Neural progenitor cell (in vitro differentiated cells): ENCODE results near the gene CHD9NB. TPM values are rescaled to one million over a fixed set of nuclear protein-coding genes. Genes with fewer than 3 reads are reported as not detected.

Experiments used
- DNase-seq: peaks from one replicate; pipeline ENCODE4 v3.0.0-alpha.2; 2016; ENCODE audit warnings: low spot score
- H2AFZ ChIP-seq: fragments of 200-600 bp; sonication (generic); replicated peaks from 2 replicates; pipeline ENCODE4 v1.6.1; 2016; ENCODE audit warnings: antibody characterized with exemption
- H3F3A ChIP-seq: fragments of 200-600 bp; sonication (generic); 2 replicates; pipeline ENCODE4 v1.6.1; 2016; ENCODE audit warnings: antibody characterized with exemption, low read depth
- H3K27ac ChIP-seq: fragments of 200-600 bp; sonication (generic); 2 replicates; pipeline ENCODE4 v1.5.1; 2016; ENCODE audit warnings: mild to moderate bottlenecking
- H3K27me3 ChIP-seq: fragments of 200-600 bp; sonication (generic); 2 replicates; pipeline ENCODE4 v1.6.1; 2016; ENCODE audit warnings: mild to moderate bottlenecking, moderate library complexity
- H3K36me3 ChIP-seq: fragments of 200-600 bp; sonication (generic); 2 replicates; pipeline ENCODE4 v1.5.1; 2016
- H3K4me1 ChIP-seq: fragments of 200-600 bp; sonication (generic); 2 replicates; pipeline ENCODE4 v1.6.1; 2016; ENCODE audit warnings: mixed run types
- H3K4me2 ChIP-seq: fragments of 200-600 bp; sonication (generic); 2 replicates; pipeline ENCODE4 v1.6.1; 2016
- H3K4me3 ChIP-seq: fragments of 200-600 bp; sonication (generic); 2 replicates; pipeline ENCODE4 v1.5.1; 2016
- H3K79me2 ChIP-seq: fragments of 200-600 bp; sonication (generic); 2 replicates; pipeline ENCODE4 v1.6.1; 2016; ENCODE audit warnings: low read depth
- H3K9ac ChIP-seq: fragments of 200-600 bp; sonication (generic); 2 replicates; pipeline ENCODE4 v1.6.1; 2016
- H3K9me3 ChIP-seq: fragments of 200-600 bp; sonication (generic); 2 replicates; pipeline ENCODE4 v1.5.1; 2016; ENCODE audit warnings: low read depth
- H4K20me1 ChIP-seq: fragments of 200-600 bp; sonication (generic); 2 replicates; pipeline ENCODE4 v1.6.1; 2016; ENCODE audit warnings: low read depth
- H3K27ac Mint-ChIP-seq: 3 replicates; pipeline ENCODE4 v1.8.0; 2021; ENCODE audit warnings: mixed read lengths
- H3K27me3 Mint-ChIP-seq: 2 replicates; pipeline ENCODE4 v1.8.0; 2022; ENCODE audit warnings: low read depth, mild to moderate bottlenecking, inconsistent platforms, moderate library complexity, mixed read lengths; ENCODE audit not compliant: insufficient read depth
- H3K36me3 Mint-ChIP-seq: 3 replicates; pipeline ENCODE4 v1.8.0; 2021; ENCODE audit warnings: mixed read lengths
- H3K4me1 Mint-ChIP-seq: 3 replicates; pipeline ENCODE4 v1.8.0; 2021; ENCODE audit warnings: mixed read lengths
- H3K4me3 Mint-ChIP-seq: 3 replicates; pipeline ENCODE4 v1.8.0; 2021; ENCODE audit warnings: mild to moderate bottlenecking, moderate library complexity, mixed read lengths
- H3K9me3 Mint-ChIP-seq: 3 replicates; pipeline ENCODE4 v1.8.0; 2020; ENCODE audit warnings: mixed read lengths
- CTCF ChIP-seq: fragments of 200-600 bp; sonication (generic); IDR thresholded peaks from 2 replicates; pipeline ENCODE4 v1.5.1; 2017; ENCODE audit warnings: antibody characterized with exemption, mild to moderate bottlenecking
- EZH2 ChIP-seq: fragments of 200-600 bp; sonication (generic); IDR thresholded peaks from 2 replicates; pipeline ENCODE4 v1.6.1; 2017; ENCODE audit warnings: antibody characterized with exemption, mild to moderate bottlenecking, moderate library complexity
- EZH2phosphoT487 ChIP-seq: fragments of 200-600 bp; sonication (generic); IDR thresholded peaks from 2 replicates; pipeline ENCODE4 v1.6.1; 2017; ENCODE audit warnings: antibody characterized with exemption
- total RNA-seq: library from RNA; depleted of rRNA; stranded (reverse); fragments of >200 nt; gene quantifications from 2 replicates; pipeline ENCODE4 v1.2.3, GENCODE V29; 2015; ENCODE audit warnings: low replicate concordance

Gene CHD9NB
- total RNA-seq: 3.0 and 4.1 TPM in 2 replicates

- peak within 1 kb of the TSS; percentile 34 for H3K4me3 Mint-ChIP-seq
Observed at GRCh38 chr16:53052519-53053501, at the start of gene CHD9NB. Gene CHD9NB (minus strand): TSS chr16:53052897. CDS start chr16:53044158, 8,739 bp downstream.

GRCh38 chr16:53100889-53101288 lies 48.2 kb upstream of the CHD9NB start:
- no peak overlapping the region for H3K4me3 ChIP-seq
- H3K27ac Mint-ChIP-seq: no peak overlapping the region
- TF ChIP-seq EZH2phosphoT487 (no peak), CTCF (no peak), EZH2 (no peak)

More at GRCh38 chr16:53052519-53053501, at the start of gene CHD9NB:
- H3K27me3 ChIP-seq: no peaks in the 10 kb centered on the region
- peaks cover 12% of the 10 kb centered on the region for H3K4me1 ChIP-seq
- no peaks in the 10 kb centered on the region for H3K9me3 ChIP-seq
- peaks cover 4% of the 10 kb centered on the region for H3K27me3 Mint-ChIP-seq
- H3K27ac Mint-ChIP-seq: peak within 1 kb of the TSS; percentile 19
- H3K36me3 Mint-ChIP-seq: no peaks in the 10 kb centered on the region
- no peaks in the 10 kb centered on the region for H3K36me3 ChIP-seq
- no peak for TF ChIP-seq CTCF
- TF ChIP-seq EZH2phosphoT487: no peak
- no peak within 1 kb of the TSS for H3K4me3 ChIP-seq
- peak within 1 kb of the TSS; percentile 7 for H2AFZ ChIP-seq
- H3K4me2 ChIP-seq: no peak within 1 kb of the TSS
- H3K4me1 Mint-ChIP-seq: peaks cover 24% of the 10 kb centered on the region
- DNase-seq: no peak
- H3K9ac ChIP-seq: no peak within 1 kb of the TSS
- H4K20me1 ChIP-seq: no peaks in the 10 kb centered on the region
- H3K9me3 Mint-ChIP-seq: no peaks in the 10 kb centered on the region
- no peak within 1 kb of the TSS for H3K27ac ChIP-seq
- peaks cover 14% of the 10 kb centered on the region for H3F3A ChIP-seq
- peaks cover 13% of the 10 kb centered on the region for H3K79me2 ChIP-seq

GRCh38 chr16:53100131-53100748 lies 47.5 kb upstream of the CHD9NB start:
- H3K9me3 ChIP-seq: no peaks in the 10 kb centered on the region
- H3K79me2 ChIP-seq: peaks cover 4% of the 10 kb centered on the region
- peak overlapping the region; percentile 82 for H3K4me2 ChIP-seq
- H3K4me1 ChIP-seq: peaks cover 20% of the 10 kb centered on the region
- no peak for DNase-seq
- TF ChIP-seq CTCF (no peak), EZH2 (no peak), EZH2phosphoT487 (no peak)
- peaks cover 16% of the 10 kb centered on the region for H4K20me1 ChIP-seq
- Mint-ChIP-seq H3K27ac (no peak overlapping the region), H3K27me3 (peaks cover 2% of the 10 kb centered on the region), H3K36me3 (peaks cover 3% of the 10 kb centered on the region), H3K4me3 (peak overlapping the region; percentile 30), H3K9me3 (no peaks in the 10 kb centered on the region), H3K4me1 (peaks cover 32% of the 10 kb centered on the region)
- H3F3A ChIP-seq: peaks cover 35% of the 10 kb centered on the region
- no peaks in the 10 kb centered on the region for H3K27me3 ChIP-seq
- no peak overlapping the region for H2AFZ ChIP-seq
- peak overlapping the region; percentile 51 for H3K4me3 ChIP-seq
- no peak overlapping the region for H3K27ac ChIP-seq
- no peaks in the 10 kb centered on the region for H3K36me3 ChIP-seq
- no peak overlapping the region for H3K9ac ChIP-seq

More at GRCh38 chr16:53100889-53101288, 48.2 kb upstream of the CHD9NB start:
- no peak overlapping the region for H2AFZ ChIP-seq
- H3K27me3 ChIP-seq: no peaks in the 10 kb centered on the region
- Mint-ChIP-seq H3K9me3 (no peaks in the 10 kb centered on the region), H3K27me3 (peaks cover 2% of the 10 kb centered on the region), H3K4me1 (peaks cover 32% of the 10 kb centered on the region), H3K36me3 (peaks cover 3% of the 10 kb centered on the region), H3K4me3 (no peak overlapping the region)
- peaks cover 35% of the 10 kb centered on the region for H3F3A ChIP-seq
- H3K4me2 ChIP-seq: no peak overlapping the region
- H3K9me3 ChIP-seq: no peaks in the 10 kb centered on the region
- H3K36me3 ChIP-seq: no peaks in the 10 kb centered on the region
- H4K20me1 ChIP-seq: peaks cover 16% of the 10 kb centered on the region
- peaks cover 20% of the 10 kb centered on the region for H3K4me1 ChIP-seq
- H3K79me2 ChIP-seq: peaks cover 4% of the 10 kb centered on the region
- H3K9ac ChIP-seq: no peak overlapping the region
- H3K27ac ChIP-seq: no peak overlapping the region
- DNase-seq: no peak
